Mucosa of gallbladder (tissue), 1 donor: Measurements from ENCODE around the gene DAB2IP. TPM values are rescaled to one million over a fixed set of nuclear protein-coding genes. Genes with fewer than 3 reads are reported as not detected.
"Not testable (repeated sequence)": the region's sequence is repeated elsewhere in the genome, so short reads cannot be mapped to it uniquely, and the experiment has no call there.

ENCODE experiments used
- DNase-seq: peaks from one replicate; pipeline ENCODE4 v3.0.0-alpha.2; 2020; ENCODE audit warnings: low spot score
- total RNA-seq: library from RNA; stranded (reverse); gene quantifications from one replicate; pipeline ENCODE4 v1.2.1, GENCODE V29; 2021
- donor health status: DM: no; HTN: no; CAD: no.

Gene DAB2IP
- total RNA-seq, 1 donor from 2014 or later, result 114 TPM

GRCh38 chr9:121788686-121789366, 137.4 kb downstream of the DAB2IP start:
- no peak for DNase-seq

- no peak for DNase-seq
These were observed 139.4 kb downstream of the DAB2IP start for GRCh38 chr9:121790841-121791240.

- not testable (repeated sequence) for DNase-seq
These were observed 141.0 kb downstream of the DAB2IP start for GRCh38 chr9:121792476-121792875.

GRCh38 chr9:121794334-121794733, 142.9 kb downstream of the DAB2IP start:
- not testable (repeated sequence) for DNase-seq

GRCh38 chr9:121797081-121797480, 145.6 kb downstream of the DAB2IP start:
- no peak for DNase-seq

GRCh38 chr9:121798941-121799340, 147.5 kb downstream of the DAB2IP start:
- DNase-seq, result no peak

GRCh38 chr9:121800376-121800775, 148.9 kb downstream of the DAB2IP start:
- no peak for DNase-seq

GRCh38 chr9:121801579-121801978, 150.1 kb downstream of the DAB2IP start:
- no peak for DNase-seq

- DNase-seq, result no peak
These were observed 151.3 kb downstream of the DAB2IP start for GRCh38 chr9:121802753-121803152.

- no peak for DNase-seq
These were observed 155.8 kb downstream of the DAB2IP start for GRCh38 chr9:121807069-121807822.

- no peak for DNase-seq
These were observed 156.4 kb downstream of the DAB2IP start for GRCh38 chr9:121807823-121808278.

- no peak for DNase-seq
These were observed 157.3 kb downstream of the DAB2IP start for GRCh38 chr9:121808781-121809180.

GRCh38 chr9:121809356-121810050, 158.1 kb downstream of the DAB2IP start:
- DNase-seq, result no peak

- DNase-seq, result no peak
These were observed 159.1 kb downstream of the DAB2IP start for GRCh38 chr9:121810489-121810888.

- no peak for DNase-seq
These were observed 159.7 kb downstream of the DAB2IP start for GRCh38 chr9:121811140-121811539.

GRCh38 chr9:121811751-121812150, 160.3 kb downstream of the DAB2IP start:
- no peak for DNase-seq

- no peak for DNase-seq
These were observed 160.8 kb downstream of the DAB2IP start for GRCh38 chr9:121812159-121812735.

- no peak for DNase-seq
These were observed 162.2 kb downstream of the DAB2IP start for GRCh38 chr9:121813519-121814210.

- DNase-seq, result no peak
These were observed 163.2 kb downstream of the DAB2IP start for GRCh38 chr9:121814594-121814993.

- DNase-seq, result no peak
These were observed 163.7 kb downstream of the DAB2IP start for GRCh38 chr9:121815084-121815483.
